Measurements from ENCODE around the gene DCAF4.

DCAF4 gene

DNA sequence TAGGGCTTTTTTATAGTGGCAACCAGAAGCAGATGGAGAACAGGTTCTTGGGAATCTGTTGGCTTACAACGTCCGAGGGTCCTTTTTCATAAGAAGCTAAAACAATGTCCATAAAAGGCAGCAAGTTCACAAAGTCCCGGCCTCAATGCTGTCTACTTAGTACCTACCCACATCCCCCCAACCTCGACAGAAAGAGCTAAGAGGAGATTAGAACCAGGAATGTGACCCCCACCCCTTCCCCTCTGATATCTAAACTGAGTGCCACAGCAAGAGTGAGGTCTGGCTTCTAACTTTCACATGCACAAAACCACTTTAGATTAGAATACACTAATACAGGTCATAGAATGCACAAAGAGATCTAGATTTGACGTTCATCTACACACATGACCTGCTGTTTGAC lies 36.9 kb upstream of the DCAF4 start:
- Histone ChIP-seq H4K20me1 (ENCODE audit: insufficient read depth, low read length, poor library complexity, severe bottlenecking) (peaks cover 84% of the 10 kb centered on the region), H3K27me3 (ENCODE audit: insufficient read depth, low read length, poor library complexity, severe bottlenecking) (no peaks in the 10 kb centered on the region), H3K4me1 (ENCODE audit: insufficient read depth, low read length, poor library complexity, severe bottlenecking) (peaks cover 50% of the 10 kb centered on the region), H3K4me3 (ENCODE audit: low read length, poor library complexity, severe bottlenecking) (peak overlapping the region; percentile 94), H3K36me3 (ENCODE audit: insufficient read depth, low read length) (peaks cover 5% of the 10 kb centered on the region; the same call in 1 of the 2 replicates), H3K4me2 (ENCODE audit: low read depth, low read length, poor library complexity, severe bottlenecking) (peak overlapping the region; percentile 90), H3K9me2 (replicated peaks; ENCODE audit: low read depth, low read length) (no peaks in the 10 kb centered on the region), H3K79me2 (ENCODE audit: insufficient read depth, low read length) (peaks cover 97% of the 10 kb centered on the region), H3F3A (ENCODE audit: low read depth) (no peaks in the 10 kb centered on the region; the same call in 1 of the 2 replicates), H3K9ac (ENCODE audit: low read depth, low read length, poor library complexity, severe bottlenecking) (peak overlapping the region; percentile 82), H3K9me3 (ENCODE audit: insufficient read depth, low read depth, low read length) (no peaks in the 10 kb centered on the region), H2AFZ (ENCODE audit: low read length) (no peak overlapping the region)
- no peak for TF ChIP-seq CTCF (conservative IDR thresholded peaks at IDR 0.05; ENCODE audit: low read length)
- no peak for TF ChIP-seq EZH2phosphoT487 (IDR thresholded peaks at IDR 0.05; ENCODE audit: borderline replicate concordance)

- H3K4me1 ChIP-seq (ENCODE audit: insufficient read depth, low read length, poor library complexity, severe bottlenecking): peaks cover 61% of the 10 kb centered on the region
- H2AFZ ChIP-seq (ENCODE audit: low read length): no peak overlapping the region
- peaks cover 67% of the 10 kb centered on the region for H4K20me1 ChIP-seq (ENCODE audit: insufficient read depth, low read length, poor library complexity, severe bottlenecking)
These were observed 34.6 kb upstream of the DCAF4 start for GRCh38 chr14:72891666-72892102.

DNA sequence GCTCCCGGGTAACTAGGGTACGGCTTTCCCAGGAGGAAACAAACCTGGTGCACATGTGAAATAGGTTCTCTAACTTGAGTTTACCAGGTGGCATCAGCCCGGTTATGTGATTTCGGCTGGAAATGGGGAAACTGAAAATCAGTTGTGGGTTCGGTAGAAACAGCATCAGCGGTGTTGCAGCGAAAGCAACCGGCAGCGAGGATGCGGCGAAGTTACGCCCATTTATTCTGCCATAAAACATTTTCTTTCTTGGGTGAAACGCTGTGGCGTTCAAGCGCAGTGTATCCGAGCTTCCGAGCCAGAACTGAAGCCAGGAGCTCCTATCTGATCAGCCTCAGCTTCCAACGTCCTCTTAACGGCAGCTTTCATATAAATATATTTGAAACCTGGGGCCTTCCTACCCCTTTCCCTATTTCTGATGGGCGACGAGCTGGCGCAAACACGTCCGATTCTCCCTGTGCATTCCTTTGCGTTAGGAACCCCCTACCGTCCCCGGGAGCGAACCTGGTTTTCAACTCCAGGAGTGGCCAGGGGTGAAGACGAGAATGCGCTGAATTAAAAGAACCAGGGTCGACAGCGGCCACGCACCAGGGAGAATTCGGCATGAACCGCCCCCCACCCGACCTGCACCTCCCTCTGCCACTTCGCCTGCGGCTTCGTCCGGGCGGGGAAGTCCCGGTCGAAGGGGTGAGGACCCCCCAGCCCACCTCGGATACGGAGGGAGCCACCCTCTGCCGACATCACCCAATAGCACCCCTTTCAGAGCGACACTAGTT lies 34.0 kb upstream of the DCAF4 start:
- H3K27me3 ChIP-seq (ENCODE audit: insufficient read depth, low read length, poor library complexity, severe bottlenecking): no peaks in the 10 kb centered on the region

More at GRCh38 chr14:72891666-72892102, 34.6 kb upstream of the DCAF4 start:
- no peak for TF ChIP-seq CTCF (conservative IDR thresholded peaks at IDR 0.05; ENCODE audit: low read length)
- Histone ChIP-seq H3K79me2 (ENCODE audit: insufficient read depth, low read length) (peaks cover 88% of the 10 kb centered on the region), H3K4me3 (ENCODE audit: low read length, poor library complexity, severe bottlenecking) (peak overlapping the region; percentile 94), H3K9me2 (replicated peaks; ENCODE audit: low read depth, low read length) (no peaks in the 10 kb centered on the region), H3K9me3 (ENCODE audit: insufficient read depth, low read depth, low read length) (no peaks in the 10 kb centered on the region), H3K36me3 (ENCODE audit: insufficient read depth, low read length) (peaks cover 2% of the 10 kb centered on the region; the same call in 1 of the 2 replicates), H3K27me3 (ENCODE audit: insufficient read depth, low read length, poor library complexity, severe bottlenecking) (no peaks in the 10 kb centered on the region), H3K4me2 (ENCODE audit: low read depth, low read length, poor library complexity, severe bottlenecking) (peak overlapping the region; percentile 90), H3K9ac (ENCODE audit: low read depth, low read length, poor library complexity, severe bottlenecking) (peak overlapping the region; percentile 82), H3F3A (ENCODE audit: low read depth) (no peaks in the 10 kb centered on the region; the same call in 1 of the 2 replicates)

More for the DNA sequence above, 34.0 kb upstream of the DCAF4 start:
- no peaks in the 10 kb centered on the region for H3K9me3 ChIP-seq (ENCODE audit: insufficient read depth, low read depth, low read length)
- no peak overlapping the region for H2AFZ ChIP-seq (ENCODE audit: low read length)
- peaks cover under 1% of the 10 kb centered on the region; the same call in 1 of the 2 replicates for H3K36me3 ChIP-seq (ENCODE audit: insufficient read depth, low read length)
- H3K4me2 ChIP-seq (ENCODE audit: low read depth, low read length, poor library complexity, severe bottlenecking): peak overlapping the region; percentile 90
- H3K4me3 ChIP-seq (ENCODE audit: low read length, poor library complexity, severe bottlenecking): peak overlapping the region; percentile 94
- peaks cover 82% of the 10 kb centered on the region for H3K79me2 ChIP-seq (ENCODE audit: insufficient read depth, low read length)
- 0 out of 2 replicates have a peak, but pooled peaks have one; percentile 8 for TF ChIP-seq CTCF (conservative IDR thresholded peaks at IDR 0.05; ENCODE audit: low read length)
- no peak for TF ChIP-seq EZH2phosphoT487 (IDR thresholded peaks at IDR 0.05; ENCODE audit: borderline replicate concordance)
- no peaks in the 10 kb centered on the region; the same call in 1 of the 2 replicates for H3F3A ChIP-seq (ENCODE audit: low read depth)
- H3K9ac ChIP-seq (ENCODE audit: low read depth, low read length, poor library complexity, severe bottlenecking): peak overlapping the region; percentile 82
- peaks cover 56% of the 10 kb centered on the region for H3K4me1 ChIP-seq (ENCODE audit: insufficient read depth, low read length, poor library complexity, severe bottlenecking)
- peaks cover 62% of the 10 kb centered on the region for H4K20me1 ChIP-seq (ENCODE audit: insufficient read depth, low read length, poor library complexity, severe bottlenecking)
- no peaks in the 10 kb centered on the region for H3K9me2 ChIP-seq (replicated peaks; ENCODE audit: low read depth, low read length)
